ENCODE results near the gene DTX3L. TPM values are rescaled to one million over a fixed set of nuclear protein-coding genes. Genes with fewer than 3 reads are reported as not detected.

The DTX3L gene
- total RNA-seq, 1 donor from 2014 or later = 46.8 TPM

- TF ChIP-seq CTCF (IDR thresholded peaks at IDR 0.05; ENCODE audit: insufficient read depth, low read length, poor library complexity, severe bottlenecking) = no peak
- DNase-seq (ENCODE audit: low read depth) = no peak
- no peak overlapping the region for H3K4me3 ChIP-seq (ENCODE audit: low read depth, low read length)
- H3K27me3 ChIP-seq (ENCODE audit: control insufficient read depth, insufficient read depth, low read length) = no peaks in the 10 kb centered on the region
- no peaks in the 10 kb centered on the region for H3K36me3 ChIP-seq (ENCODE audit: control insufficient read depth, insufficient read depth, low read length)
Measured at GRCh38 chr3:122520861-122521260, 43.3 kb upstream of the DTX3L start.

- DNase-seq (ENCODE audit: low read depth) = no peak
- Histone ChIP-seq H3K27me3 (ENCODE audit: control insufficient read depth, insufficient read depth, low read length) (no peaks in the 10 kb centered on the region), H3K4me3 (ENCODE audit: low read depth, low read length) (no peak overlapping the region), H3K36me3 (ENCODE audit: control insufficient read depth, insufficient read depth, low read length) (no peaks in the 10 kb centered on the region)
- no peak for TF ChIP-seq CTCF (IDR thresholded peaks at IDR 0.05; ENCODE audit: insufficient read depth, low read length, poor library complexity, severe bottlenecking)
Measured at GRCh38 chr3:122523317-122523716, 40.8 kb upstream of the DTX3L start.

GRCh38 chr3:122530164-122530563 is 34.0 kb upstream of the DTX3L start:
- H3K4me3 ChIP-seq (ENCODE audit: low read depth, low read length) = no peak overlapping the region
- DNase-seq (ENCODE audit: low read depth) = no peak
- TF ChIP-seq CTCF (IDR thresholded peaks at IDR 0.05; ENCODE audit: insufficient read depth, low read length, poor library complexity, severe bottlenecking) = no peak
- H3K27me3 ChIP-seq (ENCODE audit: control insufficient read depth, insufficient read depth, low read length) = no peaks in the 10 kb centered on the region
- H3K36me3 ChIP-seq (ENCODE audit: control insufficient read depth, insufficient read depth, low read length) = peaks cover 2% of the 10 kb centered on the region

GRCh38 chr3:122533480-122533879 is 30.7 kb upstream of the DTX3L start:
- Histone ChIP-seq H3K36me3 (ENCODE audit: control insufficient read depth, insufficient read depth, low read length) (peaks cover 2% of the 10 kb centered on the region), H3K27me3 (ENCODE audit: control insufficient read depth, insufficient read depth, low read length) (no peaks in the 10 kb centered on the region), H3K4me3 (ENCODE audit: low read depth, low read length) (no peak overlapping the region)
- TF ChIP-seq CTCF (IDR thresholded peaks at IDR 0.05; ENCODE audit: insufficient read depth, low read length, poor library complexity, severe bottlenecking) = no peak
- no peak for DNase-seq (ENCODE audit: low read depth)

GRCh38 chr3:122533931-122534334 is 30.2 kb upstream of the DTX3L start:
- DNase-seq (ENCODE audit: low read depth) = peak; percentile 83
- no peaks in the 10 kb centered on the region for H3K27me3 ChIP-seq (ENCODE audit: control insufficient read depth, insufficient read depth, low read length)
- H3K4me3 ChIP-seq (ENCODE audit: low read depth, low read length) = no peak overlapping the region
- peaks cover 2% of the 10 kb centered on the region for H3K36me3 ChIP-seq (ENCODE audit: control insufficient read depth, insufficient read depth, low read length)
- TF ChIP-seq CTCF (IDR thresholded peaks at IDR 0.05; ENCODE audit: insufficient read depth, low read length, poor library complexity, severe bottlenecking) = no peak

- no peaks in the 10 kb centered on the region for H3K27me3 ChIP-seq (ENCODE audit: control insufficient read depth, insufficient read depth, low read length)
- H3K36me3 ChIP-seq (ENCODE audit: control insufficient read depth, insufficient read depth, low read length) = peaks cover 2% of the 10 kb centered on the region
- no peak for TF ChIP-seq CTCF (IDR thresholded peaks at IDR 0.05; ENCODE audit: insufficient read depth, low read length, poor library complexity, severe bottlenecking)
- no peak overlapping the region for H3K4me3 ChIP-seq (ENCODE audit: low read depth, low read length)
- DNase-seq (ENCODE audit: low read depth) = no peak
Measured at GRCh38 chr3:122535964-122536631, 28.0 kb upstream of the DTX3L start.

Data from kidney epithelial cell (primary cell).